Spleen (tissue), 7 donors: Measurements from ENCODE around the gene SPTBN5.

Experiments used
- CTCF ChIP-seq, 11 experiments: fragments of 200-600 bp in 7 of 11; fragments of 450-650 bp in 4 of 11; sonication (generic) in 4 of 11; IDR thresholded peaks in 8 of 11; conservative IDR thresholded peaks in 3 of 11; 1 replicate in 7 of 11; 2 replicates in 4 of 11; pipeline versions ENCODE4 v1.4.0 to v1.8.0; 2016 to 2021; ENCODE audit warnings: antibody characterized with exemption in 11 of 11, inconsistent platforms in 4 of 11, mild to moderate bottlenecking in 1 of 11
- POLR2A ChIP-seq, 3 donors: fragments of 450-650 bp; IDR thresholded peaks; one replicate each; pipeline ENCODE4 v1.5.1; 2017; ENCODE audit warnings: antibody characterized with exemption in 3 of 3, mild to moderate bottlenecking in 1 of 3
- POLR2AphosphoS5 ChIP-seq, 3 donors: sonication (generic); formaldehyde crosslinking; IDR thresholded peaks; one replicate each; pipeline ENCODE4 v1.5.1; 2017; ENCODE audit warnings: antibody characterized with exemption in 3 of 3
- donor health status: DM: no; HTN: no; CAD: no; lungs with moderate emphysema.
- donor health status: DM: no; HTN: no; CAD: no.
- donor health status: DM: no; HTN: no; CAD: no.

- TF ChIP-seq POLR2A (IDR thresholded peaks at IDR 0.05) (no peak), CTCF (IDR thresholded peaks at IDR 0.05 in 8 of 11, conservative IDR thresholded peaks at IDR 0.05 in 3 of 11) (no peak), POLR2AphosphoS5 (IDR thresholded peaks at IDR 0.05) (peak in 1 of 3 donors; percentile 19)
Measured at GRCh38 chr15:41882689-41883483, 11.0 kb downstream of the SPTBN5 start.
